ENCODE results near the gene PCDHGB6.
"Not testable (repeated sequence)": the region's sequence is repeated elsewhere in the genome, so short reads cannot be mapped to it uniquely, and the experiment has no call there.

PCDHGB6 gene

DNA sequence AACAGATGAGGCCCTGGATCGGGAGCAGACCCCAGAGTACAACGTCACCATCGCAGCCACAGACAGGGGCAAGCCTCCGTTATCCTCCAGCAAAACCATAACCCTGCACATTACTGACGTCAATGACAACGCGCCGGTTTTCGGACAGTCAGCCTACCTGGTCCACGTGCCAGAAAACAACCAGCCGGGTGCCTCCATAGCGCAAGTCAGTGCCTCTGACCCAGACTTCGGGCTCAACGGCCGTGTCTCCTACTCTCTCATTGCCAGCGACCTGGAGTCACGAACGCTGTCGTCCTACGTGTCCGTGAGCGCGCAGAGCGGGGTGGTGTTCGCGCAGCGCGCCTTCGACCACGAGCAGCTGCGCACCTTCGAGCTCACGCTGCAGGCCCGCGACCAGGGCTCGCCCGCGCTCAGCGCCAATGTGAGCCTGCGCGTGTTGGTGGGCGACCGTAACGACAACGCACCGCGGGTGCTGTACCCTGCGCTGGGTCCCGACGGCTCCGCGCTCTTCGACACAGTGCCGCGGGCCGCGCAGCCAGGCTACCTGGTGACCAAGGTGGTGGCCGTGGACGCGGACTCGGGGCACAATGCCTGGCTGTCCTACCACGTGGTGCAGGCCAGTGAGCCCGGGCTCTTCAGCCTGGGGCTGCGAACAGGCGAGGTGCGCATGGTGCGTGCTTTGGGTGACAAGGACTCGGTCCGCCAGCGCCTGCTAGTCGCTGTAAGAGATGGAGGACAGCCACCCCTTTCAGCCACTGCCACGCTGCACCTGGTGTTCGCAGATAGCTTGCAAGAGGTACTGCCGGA lies 11.5 kb downstream of the PCDHGB6 start:
- DNase-seq, result no peak

GRCh38 chr5:141420855-141421488 lies 13.2 kb downstream of the PCDHGB6 start, which contains the start of gene PCDHGA11:
TSS of gene PCDHGA11 (plus strand) at chr5:141421051. CDS start at chr5:141421228, 177 bp downstream.
- DNase-seq, result peak in 1 of 2 experiments; percentile 27

DNA sequence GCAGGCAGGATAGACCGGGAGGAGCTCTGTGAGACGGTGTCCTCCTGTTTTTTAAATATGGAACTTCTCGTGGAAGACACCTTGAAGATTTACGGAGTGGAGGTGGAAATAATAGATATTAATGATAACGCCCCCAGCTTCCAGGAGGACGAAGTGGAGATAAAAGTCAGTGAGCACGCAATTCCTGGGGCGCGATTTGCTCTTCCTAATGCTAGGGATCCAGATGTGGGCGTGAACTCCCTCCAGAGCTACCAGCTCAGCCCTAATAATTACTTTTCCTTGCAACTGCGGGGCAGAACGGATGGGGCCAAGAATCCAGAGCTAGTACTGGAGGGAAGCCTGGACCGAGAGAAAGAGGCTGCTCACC lies 13.7 kb downstream of the PCDHGB6 start:
- no peak for DNase-seq

DNA sequence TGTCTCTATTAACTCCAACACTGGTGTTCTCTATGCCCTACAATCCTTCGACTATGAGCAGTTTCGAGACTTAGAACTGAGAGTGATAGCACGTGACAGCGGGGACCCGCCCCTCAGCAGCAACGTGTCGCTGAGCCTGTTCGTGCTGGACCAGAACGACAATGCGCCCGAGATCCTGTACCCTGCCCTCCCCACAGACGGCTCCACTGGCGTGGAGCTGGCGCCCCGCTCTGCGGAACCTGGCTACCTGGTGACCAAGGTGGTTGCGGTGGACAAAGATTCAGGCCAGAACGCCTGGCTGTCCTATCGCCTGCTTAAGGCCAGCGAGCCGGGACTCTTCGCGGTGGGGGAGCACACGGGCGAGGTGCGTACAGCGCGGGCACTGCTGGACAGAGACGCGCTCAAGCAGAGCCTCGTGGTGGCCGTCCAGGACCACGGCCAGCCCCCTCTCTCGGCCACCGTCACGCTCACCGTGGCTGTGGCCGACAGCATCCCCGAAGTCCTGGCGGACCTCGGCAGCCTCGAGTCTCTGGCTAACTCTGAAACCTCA lies 15.0 kb downstream of the PCDHGB6 start:
- no peak for DNase-seq

- no peak for DNase-seq
Observed at GRCh38 chr5:141427783-141428426, 20.1 kb downstream of the PCDHGB6 start.

DNA sequence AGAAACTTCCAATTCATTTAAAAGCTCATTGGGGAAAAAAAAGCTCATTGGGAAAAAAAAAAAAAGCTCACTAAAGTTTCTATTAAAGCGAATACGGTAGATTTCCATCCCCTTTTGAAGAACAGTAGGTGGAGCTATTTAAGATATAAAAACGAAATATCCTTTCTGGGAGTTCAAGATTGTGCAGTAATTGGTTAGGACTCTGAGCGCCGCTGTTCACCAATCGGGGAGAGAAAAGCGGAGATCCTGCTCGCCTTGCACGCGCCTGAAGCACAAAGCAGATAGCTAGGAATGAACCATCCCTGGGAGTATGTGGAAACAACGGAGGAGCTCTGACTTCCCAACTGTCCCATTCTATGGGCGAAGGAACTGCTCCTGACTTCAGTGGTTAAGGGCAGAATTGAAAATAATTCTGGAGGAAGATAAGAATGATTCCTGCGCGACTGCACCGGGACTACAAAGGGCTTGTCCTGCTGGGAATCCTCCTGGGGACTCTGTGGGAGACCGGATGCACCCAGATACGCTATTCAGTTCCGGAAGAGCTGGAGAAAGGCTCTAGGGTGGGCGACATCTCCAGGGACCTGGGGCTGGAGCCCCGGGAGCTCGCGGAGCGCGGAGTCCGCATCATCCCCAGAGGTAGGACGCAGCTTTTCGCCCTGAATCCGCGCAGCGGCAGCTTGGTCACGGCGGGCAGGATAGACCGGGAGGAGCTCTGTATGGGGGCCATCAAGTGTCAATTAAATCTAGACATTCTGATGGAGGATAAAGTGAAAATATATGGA lies 22.7 kb downstream of the PCDHGB6 start, which contains the start of gene PCDHGA12:
Gene PCDHGA12 (plus strand): TSS at position 176 of the 782 bp plus-strand sequence. CDS start 253 bp downstream, at position 429.
- DNase-seq, result peak; percentile 83 to 91

GRCh38 chr5:141431286-141431685 lies 23.5 kb downstream of the PCDHGB6 start:
- no peak for DNase-seq

DNA sequence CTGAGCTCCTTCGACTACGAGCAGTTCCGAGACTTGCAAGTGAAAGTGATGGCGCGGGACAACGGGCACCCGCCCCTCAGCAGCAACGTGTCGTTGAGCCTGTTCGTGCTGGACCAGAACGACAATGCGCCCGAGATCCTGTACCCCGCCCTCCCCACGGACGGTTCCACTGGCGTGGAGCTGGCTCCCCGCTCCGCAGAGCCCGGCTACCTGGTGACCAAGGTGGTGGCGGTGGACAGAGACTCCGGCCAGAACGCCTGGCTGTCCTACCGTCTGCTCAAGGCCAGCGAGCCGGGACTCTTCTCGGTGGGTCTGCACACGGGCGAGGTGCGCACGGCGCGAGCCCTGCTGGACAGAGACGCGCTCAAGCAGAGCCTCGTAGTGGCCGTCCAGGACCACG lies 24.5 kb downstream of the PCDHGB6 start:
- DNase-seq, result not testable (repeated sequence)

GRCh38 chr5:141432726-141433125 lies 24.9 kb downstream of the PCDHGB6 start:
- not testable (repeated sequence) for DNase-seq

- DNase-seq, result no peak
Observed at GRCh38 chr5:141434006-141434405, 26.2 kb downstream of the PCDHGB6 start.

GRCh38 chr5:141437221-141437620 lies 29.4 kb downstream of the PCDHGB6 start:
- DNase-seq, result no peak

- DNase-seq, result peak; percentile 77 to 80
Observed at GRCh38 chr5:141439411-141440141, 31.8 kb downstream of the PCDHGB6 start.

- DNase-seq, result no peak
Observed at GRCh38 chr5:141440341-141440740, 32.5 kb downstream of the PCDHGB6 start.

- DNase-seq, result no peak
Observed at GRCh38 chr5:141441571-141442170, 33.9 kb downstream of the PCDHGB6 start.

All from NCI-H526 (cell line).